Peyer's patch (tissue), 4 donors: ENCODE results near the gene CHAD. TPM values are rescaled to one million over a fixed set of nuclear protein-coding genes. Genes with fewer than 3 reads are reported as not detected.

Source experiments
- DNase-seq, 3 donors: peaks; one replicate each; pipeline ENCODE4 v3.0.0-alpha.2; 2017 to 2019
- H3K27ac ChIP-seq, 4 donors: fragments of 200-600 bp; sonication (generic); one replicate each; pipeline ENCODE4 v1.5.1; 2016 to 2019
- H3K27me3 ChIP-seq, 2 donors: fragments of 200-600 bp; sonication (generic); one replicate each; pipeline ENCODE4 v1.5.1; 2019
- H3K36me3 ChIP-seq, 3 donors: fragments of 200-600 bp; sonication (generic); one replicate each; pipeline ENCODE4 v1.5.1; 2016 to 2019
- H3K4me1 ChIP-seq, 4 donors: fragments of 200-600 bp; sonication (generic); one replicate each; pipeline ENCODE4 v1.5.1; 2016 to 2019
- H3K4me3 ChIP-seq, 4 donors: fragments of 200-600 bp; sonication (generic); 1 replicate in 3 of 4; 2 replicates in 1 of 4; pipeline ENCODE4 v1.5.1; 2016 to 2019; ENCODE audit warnings: mild to moderate bottlenecking in 1 of 4
- H3K9me3 ChIP-seq, 4 donors: fragments of 200-600 bp; sonication (generic); one replicate each; pipeline ENCODE4 v1.5.1; 2016 to 2019; ENCODE audit warnings: mild to moderate bottlenecking in 1 of 4
- POLR2A ChIP-seq, 2 donors: fragments of 450-650 bp; IDR thresholded peaks; one replicate each; pipeline ENCODE4 v1.5.1; 2017; ENCODE audit warnings: antibody characterized with exemption in 2 of 2, mild to moderate bottlenecking in 2 of 2, moderate library complexity in 2 of 2
- total RNA-seq, 4 donors: library from RNA; depleted of rRNA; stranded (reverse); fragments of >200 nt; gene quantifications; one replicate each; pipeline ENCODE4 v1.1.0, GENCODE V29; 2016
- TF ChIP-seq, protein P1 (sequence below), 6 experiments: fragments of 450-650 bp in 4 of 6; fragments of 200-600 bp in 2 of 6; sonication (generic) in 1 of 6; IDR thresholded peaks; one replicate each; pipeline ENCODE4 v1.5.1; 2017 to 2019; ENCODE audit warnings: antibody characterized with exemption in 6 of 6, mild to moderate bottlenecking in 3 of 6, moderate library complexity in 1 of 6

Gene CHAD
- total RNA-seq, 4 donors from 2014 or later: 7.4 to 24.6 (median 14.7) TPM

DNA sequence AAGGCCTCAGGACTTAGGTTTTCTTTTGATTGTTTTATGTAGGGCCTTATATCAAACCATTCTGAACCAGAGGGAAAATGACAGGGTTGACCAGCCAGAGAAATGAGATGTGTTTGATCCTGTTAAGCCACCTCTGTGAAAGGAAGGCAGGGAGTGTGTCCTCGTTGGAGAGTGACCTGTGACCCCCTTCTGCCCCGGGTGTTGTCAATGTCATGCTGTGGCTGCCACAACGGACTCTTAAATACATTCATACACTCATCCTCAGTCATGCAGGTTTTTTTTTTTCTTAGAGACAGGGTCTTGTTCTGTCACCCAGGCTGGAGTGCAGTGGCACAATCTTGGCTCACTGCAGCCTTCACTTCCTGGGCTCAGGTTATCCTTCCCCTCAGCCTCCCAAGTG lies 45.7 kb upstream of the CHAD start:
- Histone ChIP-seq H3K4me1 (peaks cover 0 to 11% (median under 1%) of the 10 kb centered on the region in 4 donors), H3K4me3 (no peak overlapping the region), H3K27ac (no peak overlapping the region), H3K9me3 (no peaks in the 10 kb centered on the region), H3K36me3 (no peaks in the 10 kb centered on the region), H3K27me3 (no peaks in the 10 kb centered on the region)
- DNase-seq: peak in 1 of 3 donors; percentile 10
- no peak for TF ChIP-seq POLR2A (IDR thresholded peaks at IDR 0.05)
- TF ChIP-seq, protein P1, sequence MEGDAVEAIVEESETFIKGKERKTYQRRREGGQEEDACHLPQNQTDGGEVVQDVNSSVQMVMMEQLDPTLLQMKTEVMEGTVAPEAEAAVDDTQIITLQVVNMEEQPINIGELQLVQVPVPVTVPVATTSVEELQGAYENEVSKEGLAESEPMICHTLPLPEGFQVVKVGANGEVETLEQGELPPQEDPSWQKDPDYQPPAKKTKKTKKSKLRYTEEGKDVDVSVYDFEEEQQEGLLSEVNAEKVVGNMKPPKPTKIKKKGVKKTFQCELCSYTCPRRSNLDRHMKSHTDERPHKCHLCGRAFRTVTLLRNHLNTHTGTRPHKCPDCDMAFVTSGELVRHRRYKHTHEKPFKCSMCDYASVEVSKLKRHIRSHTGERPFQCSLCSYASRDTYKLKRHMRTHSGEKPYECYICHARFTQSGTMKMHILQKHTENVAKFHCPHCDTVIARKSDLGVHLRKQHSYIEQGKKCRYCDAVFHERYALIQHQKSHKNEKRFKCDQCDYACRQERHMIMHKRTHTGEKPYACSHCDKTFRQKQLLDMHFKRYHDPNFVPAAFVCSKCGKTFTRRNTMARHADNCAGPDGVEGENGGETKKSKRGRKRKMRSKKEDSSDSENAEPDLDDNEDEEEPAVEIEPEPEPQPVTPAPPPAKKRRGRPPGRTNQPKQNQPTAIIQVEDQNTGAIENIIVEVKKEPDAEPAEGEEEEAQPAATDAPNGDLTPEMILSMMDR (IDR thresholded peaks at IDR 0.05): no peak

DNA sequence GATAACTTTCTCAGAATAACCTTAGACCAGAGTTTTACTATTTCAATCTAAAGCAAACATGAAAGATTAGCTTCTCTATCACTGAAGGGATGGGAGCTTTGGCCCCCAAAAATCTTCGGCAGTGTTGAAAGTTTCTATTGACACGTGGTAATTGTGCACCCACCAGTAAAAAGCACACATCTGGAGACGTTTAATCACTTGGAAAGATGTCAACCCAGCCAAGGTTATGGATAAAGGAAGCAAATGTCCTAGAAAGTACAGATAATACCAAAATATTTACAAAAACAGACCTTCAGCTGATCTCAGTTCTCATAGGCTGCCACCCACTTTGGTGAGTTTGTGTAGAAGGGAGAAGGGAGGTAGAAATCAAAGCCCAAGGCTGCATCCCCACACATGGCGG lies 44.8 kb upstream of the CHAD start:
- H3K27ac ChIP-seq: no peak overlapping the region
- TF ChIP-seq, protein P1 (IDR thresholded peaks at IDR 0.05): no peak
- no peak for TF ChIP-seq POLR2A (IDR thresholded peaks at IDR 0.05)
- H3K36me3 ChIP-seq: no peaks in the 10 kb centered on the region
- H3K4me1 ChIP-seq: peaks cover 0 to 17% (median 6%) of the 10 kb centered on the region in 4 donors
- H3K4me3 ChIP-seq: no peak overlapping the region
- no peaks in the 10 kb centered on the region for H3K9me3 ChIP-seq
- H3K27me3 ChIP-seq: no peaks in the 10 kb centered on the region
- no peak for DNase-seq

DNA sequence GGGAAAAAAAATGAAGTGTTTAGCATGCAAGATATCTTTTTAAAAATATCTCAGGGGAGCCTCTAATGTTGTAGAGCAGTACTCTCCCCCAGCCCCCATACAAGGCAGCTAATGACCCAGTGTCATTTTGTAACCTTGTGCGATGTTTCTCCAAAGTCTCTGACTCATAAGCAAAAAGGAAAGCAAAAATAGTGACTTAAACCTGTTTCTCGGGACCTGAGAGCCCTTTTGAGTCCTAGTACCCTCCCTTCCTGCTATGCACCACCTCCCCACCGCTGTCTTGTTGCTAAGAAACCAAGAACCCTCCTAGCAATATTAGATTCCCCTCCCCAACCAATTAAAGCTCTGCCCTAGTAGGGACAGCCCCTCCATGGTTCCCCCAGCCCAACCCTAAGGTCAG lies 42.4 kb upstream of the CHAD start:
- Histone ChIP-seq H3K4me3 (no peak overlapping the region), H3K27me3 (no peaks in the 10 kb centered on the region), H3K4me1 (peaks cover 0 to 26% (median 6%) of the 10 kb centered on the region in 4 donors), H3K27ac (peak overlapping the region in 1 of 4 donors; percentile 16), H3K36me3 (no peaks in the 10 kb centered on the region), H3K9me3 (no peaks in the 10 kb centered on the region)
- DNase-seq: no peak
- no peak for TF ChIP-seq POLR2A (IDR thresholded peaks at IDR 0.05)
- TF ChIP-seq, protein P1 (IDR thresholded peaks at IDR 0.05): no peak

DNA sequence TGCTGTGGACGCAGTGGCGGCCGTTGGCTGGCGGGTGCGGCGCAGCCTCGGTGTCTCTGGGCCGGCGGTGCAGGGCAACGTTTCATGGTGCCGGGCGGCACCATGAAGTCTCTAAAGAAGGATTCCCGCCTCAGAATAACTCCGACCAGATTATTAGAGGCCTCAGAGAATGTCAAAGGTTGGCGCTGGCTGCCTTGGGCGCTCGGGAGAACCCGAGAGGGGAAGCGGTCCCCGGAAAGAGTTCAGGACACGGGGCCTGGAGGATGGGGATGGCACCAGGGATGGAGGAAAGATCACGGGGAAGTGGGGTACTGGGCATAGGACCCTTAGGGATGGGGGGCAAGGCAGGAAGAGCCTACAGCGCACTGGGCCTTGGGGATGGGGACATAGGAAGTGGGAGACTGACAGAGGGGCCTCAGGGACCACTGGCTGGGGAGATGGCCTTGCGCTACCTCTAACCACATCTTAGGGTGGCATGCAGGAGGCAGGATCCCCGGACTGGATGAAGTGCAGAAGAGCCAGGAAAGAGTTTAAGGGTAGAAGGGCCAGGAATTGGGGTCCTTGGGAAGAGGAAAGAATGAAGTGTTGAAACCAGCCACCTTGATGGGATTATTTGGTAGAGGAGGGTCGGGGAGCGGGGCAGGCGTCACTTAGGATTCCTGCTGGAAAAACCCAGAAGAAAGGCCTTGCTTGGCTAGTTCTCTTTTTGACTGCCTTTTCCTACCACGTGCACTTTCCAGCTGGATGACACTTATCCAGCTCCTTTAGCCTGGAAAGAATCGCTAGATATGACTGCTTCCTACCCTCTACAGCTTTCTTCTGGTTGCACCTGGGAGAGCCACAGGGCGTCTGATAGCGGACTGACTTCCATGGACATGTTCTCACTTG lies 40.1 kb upstream of the CHAD start:
- TF ChIP-seq POLR2A (IDR thresholded peaks at IDR 0.05): no peak
- TF ChIP-seq, protein P1 (IDR thresholded peaks at IDR 0.05): no peak
- Histone ChIP-seq H3K36me3 (no peaks in the 10 kb centered on the region), H3K4me3 (peak overlapping the region; percentile 58 to 80 (median 64)), H3K27me3 (no peaks in the 10 kb centered on the region), H3K4me1 (peaks cover 0 to 32% (median 6%) of the 10 kb centered on the region in 4 donors), H3K9me3 (no peaks in the 10 kb centered on the region), H3K27ac (peak overlapping the region; percentile 66 to 73 (median 73))
- DNase-seq: no peak

DNA sequence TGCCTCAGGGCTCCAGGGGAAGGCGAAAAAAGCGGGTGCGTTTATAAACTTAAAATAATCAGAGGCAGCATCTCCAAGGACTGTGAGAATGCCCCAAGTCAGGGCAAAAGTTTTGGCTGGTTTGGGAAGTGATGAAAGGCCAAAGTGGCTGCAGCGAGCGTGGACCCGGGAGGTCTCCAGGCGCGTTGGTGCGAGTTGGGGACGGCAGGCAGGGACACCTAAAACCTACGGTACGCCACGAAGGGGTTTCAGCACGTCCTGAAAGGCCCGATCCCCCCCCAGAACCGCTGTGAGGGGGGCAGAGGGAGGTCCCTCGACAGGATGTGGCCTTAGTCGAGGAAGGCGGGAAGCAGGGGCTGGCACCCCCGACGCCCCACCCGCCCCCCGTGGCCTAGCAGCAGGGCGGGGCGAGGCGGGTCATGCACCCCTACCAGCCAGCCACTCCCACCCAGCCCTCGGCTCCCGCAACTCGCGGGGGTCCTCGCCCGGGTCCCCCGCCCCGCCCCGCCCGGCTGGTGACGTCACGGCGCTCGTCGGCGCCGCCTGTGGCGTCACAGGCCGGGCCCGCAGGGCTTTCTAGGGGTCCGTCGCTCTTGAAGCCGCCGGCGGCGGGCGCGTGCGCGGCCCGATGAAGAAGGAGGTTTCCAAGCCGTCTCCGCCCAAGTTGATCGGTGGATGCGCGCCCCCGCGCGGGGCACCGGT lies 39.3 kb upstream of the CHAD start, which contains the start of gene MYCBPAP:
MYCBPAP (plus strand) TSS at position 569 of the 702 bp plus-strand sequence. CDS start 236 bp downstream, outside the sequence.
- no peaks in the 10 kb centered on the region for H3K36me3 ChIP-seq
- DNase-seq: peak; percentile 83 to 92 (median 89)

More for the DNA sequence above, 39.3 kb upstream of the CHAD start, which contains the start of gene MYCBPAP:
- peak within 1 kb of the TSS; percentile 66 to 73 (median 73) for H3K27ac ChIP-seq
- H3K27me3 ChIP-seq: no peaks in the 10 kb centered on the region
- peaks cover 0 to 39% (median 6%) of the 10 kb centered on the region in 4 donors for H3K4me1 ChIP-seq
- H3K9me3 ChIP-seq: no peaks in the 10 kb centered on the region
- TF ChIP-seq, protein P1 (IDR thresholded peaks at IDR 0.05): peak in 3 of 6 experiments; percentile 8 to 28 (median 14)
- no peak for TF ChIP-seq POLR2A (IDR thresholded peaks at IDR 0.05)
- peak within 1 kb of the TSS; percentile 58 to 80 (median 64) for H3K4me3 ChIP-seq
